Lower leg skin (tissue), 4 donors: ENCODE results near the gene KAT2B. TPM values are rescaled to one million over a fixed set of nuclear protein-coding genes. Genes with fewer than 3 reads are reported as not detected.

Experiments used
- DNase-seq, 2 donors: peaks; one replicate each; pipeline ENCODE4 v3.0.0-alpha.2; 2019; ENCODE audit warnings: low spot score in 2 of 2
- H3K4me3 ChIP-seq: fragments of 200-600 bp; sonication (generic); 2 replicates; pipeline ENCODE4 v1.5.1; 2017; ENCODE audit warnings: mild to moderate bottlenecking, low read depth; ENCODE audit not compliant: poor library complexity, severe bottlenecking
- CTCF ChIP-seq, 3 donors: fragments of 450-650 bp; IDR thresholded peaks; one replicate each; pipeline ENCODE4 v1.5.1; 2016; ENCODE audit warnings: antibody characterized with exemption in 3 of 3, mild to moderate bottlenecking in 3 of 3, moderate library complexity in 2 of 3
- POLR2A ChIP-seq, 2 donors: fragments of 450-650 bp; IDR thresholded peaks; one replicate each; pipeline ENCODE4 v1.6.1; 2016 to 2017; ENCODE audit warnings: antibody characterized with exemption in 2 of 2, mild to moderate bottlenecking in 1 of 2, moderate library complexity in 1 of 2
- WGBS, 2 donors: methylation state at CpG; one replicate each; pipeline ENCODE4 v1.1.5; 2018; 5-methylcytosine and 5-hydroxymethylcytosine counted together
- intact Hi-C: fragments of 100-400 bp; cut with DNase I; formaldehyde crosslinking; loops from one replicate; pipeline ENCODE4 v1.15.0; 2023; ENCODE audit warnings: low total_unique reads
- total RNA-seq, 4 donors: library from RNA; depleted of rRNA; stranded (reverse); fragments of >200 nt; gene quantifications; one replicate each; pipeline ENCODE4 v1.1.0, GENCODE V29; 2016

KAT2B gene
- total RNA-seq, 4 donors from 2014 or later = 29.2 to 38.8 (median 31.0) TPM

- TF ChIP-seq CTCF (IDR thresholded peaks at IDR 0.05) (no peak), POLR2A (IDR thresholded peaks at IDR 0.05) (no peak)
- no peak for DNase-seq
- intact Hi-C loops = no loop called here
- 68 to 82% methylated on average over 2 of the region's 2 CpGs for WGBS, 2 donors
- no peak overlapping the region for H3K4me3 ChIP-seq
Observed at GRCh38 chr3:20123131-20123652, 82.9 kb downstream of the KAT2B start.

GRCh38 chr3:20125289-20125688 is 85.0 kb downstream of the KAT2B start:
- no peak overlapping the region for H3K4me3 ChIP-seq
- intact Hi-C loops = no loop called here
- 88 to 96% methylated on average over 4 of the region's 4 CpGs for WGBS, 2 donors
- TF ChIP-seq POLR2A (IDR thresholded peaks at IDR 0.05) = no peak
- no peak for TF ChIP-seq CTCF (IDR thresholded peaks at IDR 0.05)
- DNase-seq = no peak

GRCh38 chr3:20125897-20126296 is 85.7 kb downstream of the KAT2B start:
- DNase-seq = no peak
- intact Hi-C loops = no loop called here
- WGBS, 2 donors = 64 to 66% methylated on average over 10 of the region's 10 CpGs
- TF ChIP-seq CTCF (IDR thresholded peaks at IDR 0.05) (no peak), POLR2A (IDR thresholded peaks at IDR 0.05) (no peak)
- H3K4me3 ChIP-seq = no peak overlapping the region

- no peak for DNase-seq
- 76 to 86% methylated on average over 2 of the region's 2 CpGs for WGBS, 2 donors
- no peak for TF ChIP-seq POLR2A (IDR thresholded peaks at IDR 0.05)
- TF ChIP-seq CTCF (IDR thresholded peaks at IDR 0.05) = no peak
- intact Hi-C loops = no loop called here
- H3K4me3 ChIP-seq = no peak overlapping the region
Observed at GRCh38 chr3:20128358-20128757, 88.1 kb downstream of the KAT2B start.

GRCh38 chr3:20130106-20130505 is 89.9 kb downstream of the KAT2B start:
- H3K4me3 ChIP-seq = no peak overlapping the region
- no peak for DNase-seq
- intact Hi-C loops = no loop called here
- 84 to 89% methylated on average over 7 of the region's 7 CpGs for WGBS, 2 donors
- TF ChIP-seq CTCF (IDR thresholded peaks at IDR 0.05) = no peak
- TF ChIP-seq POLR2A (IDR thresholded peaks at IDR 0.05) = no peak

GRCh38 chr3:20136231-20136630 is 96.0 kb downstream of the KAT2B start:
- no peak for DNase-seq
- TF ChIP-seq CTCF (IDR thresholded peaks at IDR 0.05) (no peak), POLR2A (IDR thresholded peaks at IDR 0.05) (no peak)
- H3K4me3 ChIP-seq = no peak overlapping the region
- intact Hi-C loops = no loop called here
- WGBS, 2 donors = 91 to 94% methylated on average over 1 of the region's 1 CpG
